Measurements from ENCODE around the gene ZNF804B.

ZNF804B gene

DNA sequence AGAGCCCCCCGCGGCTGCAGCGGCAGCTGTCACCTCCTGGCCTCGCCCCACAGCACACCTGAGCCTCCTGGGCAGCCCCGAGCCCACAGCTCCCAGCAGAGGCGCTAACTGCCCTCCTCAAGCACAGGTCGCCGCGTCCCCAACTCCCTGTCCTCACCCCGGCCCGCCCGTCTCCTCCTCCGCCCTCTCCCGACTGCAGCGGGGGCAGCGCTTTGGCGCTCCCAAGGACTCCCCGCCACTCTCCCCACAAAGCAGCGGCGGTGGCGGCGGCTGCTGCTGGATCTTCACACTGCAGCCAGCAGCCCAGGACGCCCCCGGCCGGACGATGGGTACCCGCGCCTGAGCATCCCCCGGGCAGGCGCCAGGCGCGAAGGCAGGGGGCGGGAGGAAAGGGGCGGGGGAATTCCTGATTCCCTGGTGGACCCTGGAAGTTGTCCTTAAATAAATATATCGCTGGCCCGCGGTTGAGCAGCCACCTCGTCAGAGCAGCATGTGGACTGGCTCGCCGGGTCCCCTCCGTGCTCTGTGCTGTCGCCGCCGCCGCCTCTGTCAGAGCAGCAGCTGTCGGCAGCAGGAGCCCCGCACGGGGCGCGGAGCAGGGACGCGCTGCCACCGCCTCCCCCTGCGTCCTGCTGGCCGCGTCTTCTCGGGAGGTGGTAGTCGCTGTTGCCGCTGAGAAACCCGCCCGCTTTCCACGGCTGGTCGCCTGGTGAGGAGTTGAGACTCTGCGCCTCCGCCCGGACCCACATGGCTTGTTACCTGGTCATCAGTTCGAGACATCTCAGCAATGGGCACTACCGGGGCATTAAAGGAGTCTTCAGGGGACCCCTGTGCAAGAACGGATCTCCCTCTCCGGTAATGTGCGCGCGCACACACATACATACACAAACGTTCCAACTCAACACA is at the start of gene ZNF804B:
Gene ZNF804B, plus strand, starts transcription at position 471 of the 906 bp plus-strand sequence. Its CDS starts 277 bp downstream, at position 748.
- peak; percentile 32 for DNase-seq (ENCODE audit: low spot score)

DNA sequence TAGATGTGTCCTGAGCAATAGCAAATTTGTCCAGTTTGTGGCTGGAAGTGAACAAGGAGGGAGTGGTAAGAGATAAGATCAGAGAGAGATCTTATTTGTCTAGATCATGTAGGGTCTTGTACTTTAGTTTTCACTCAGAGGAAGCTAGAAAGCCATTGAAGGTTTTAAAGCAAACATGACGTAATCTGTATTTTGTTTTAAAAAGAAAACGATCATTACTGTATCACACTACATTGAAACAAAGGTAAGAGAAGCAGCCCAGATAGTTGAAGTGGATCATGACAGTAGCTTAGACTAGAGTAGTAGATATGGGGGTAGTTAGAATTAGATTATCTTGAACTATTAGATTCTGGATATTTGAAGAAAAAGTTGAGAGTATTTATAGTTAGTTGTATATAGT is 23.6 kb upstream of the ZNF804B start:
- DNase-seq (ENCODE audit: low spot score) = no peak

- DNase-seq (ENCODE audit: low spot score) = no peak
Measured at GRCh38 chr7:88737632-88738031, 21.9 kb upstream of the ZNF804B start.

DNA sequence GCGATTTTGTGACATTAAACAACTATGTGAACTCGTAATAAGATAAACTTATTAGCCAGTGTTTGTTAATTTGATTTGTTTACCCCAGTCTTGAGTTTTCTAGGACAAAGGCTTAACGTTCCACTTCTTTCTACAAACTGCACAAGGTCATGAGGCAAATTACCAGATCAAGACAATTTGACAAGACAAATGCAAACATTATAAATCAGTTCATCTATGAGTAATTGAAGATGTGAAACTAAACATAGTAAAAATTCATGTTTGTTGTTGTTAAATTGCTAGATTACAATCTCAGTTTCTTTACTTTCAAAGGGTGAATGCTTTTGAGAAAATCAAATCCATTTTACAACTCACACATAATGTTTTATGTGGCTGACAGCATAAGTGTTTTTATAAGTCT is 13.4 kb upstream of the ZNF804B start:
- DNase-seq (ENCODE audit: low spot score) = no peak

- DNase-seq (ENCODE audit: low spot score) = no peak
Measured at GRCh38 chr7:88756802-88757201, 2.7 kb upstream of the ZNF804B start.

DNA sequence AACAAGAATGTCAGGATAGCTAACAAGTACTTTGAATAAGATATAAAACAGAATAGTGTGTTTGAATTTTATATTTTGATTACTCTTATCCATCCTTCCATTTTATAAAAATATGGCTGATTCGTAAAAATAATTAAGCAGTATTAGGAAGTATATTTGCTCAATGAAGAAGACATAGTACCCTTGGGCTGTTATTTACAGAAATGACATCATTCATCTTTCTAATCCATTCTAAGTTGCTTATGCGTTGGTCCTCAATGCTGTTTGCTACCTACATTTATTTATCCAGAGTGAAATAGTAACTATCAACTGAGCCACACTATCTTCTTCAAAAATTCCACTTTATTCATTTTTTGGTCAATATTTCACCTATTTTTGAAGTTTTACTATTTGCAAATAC is 2.1 kb upstream of the ZNF804B start:
- DNase-seq (ENCODE audit: low spot score) = no peak

DNA sequence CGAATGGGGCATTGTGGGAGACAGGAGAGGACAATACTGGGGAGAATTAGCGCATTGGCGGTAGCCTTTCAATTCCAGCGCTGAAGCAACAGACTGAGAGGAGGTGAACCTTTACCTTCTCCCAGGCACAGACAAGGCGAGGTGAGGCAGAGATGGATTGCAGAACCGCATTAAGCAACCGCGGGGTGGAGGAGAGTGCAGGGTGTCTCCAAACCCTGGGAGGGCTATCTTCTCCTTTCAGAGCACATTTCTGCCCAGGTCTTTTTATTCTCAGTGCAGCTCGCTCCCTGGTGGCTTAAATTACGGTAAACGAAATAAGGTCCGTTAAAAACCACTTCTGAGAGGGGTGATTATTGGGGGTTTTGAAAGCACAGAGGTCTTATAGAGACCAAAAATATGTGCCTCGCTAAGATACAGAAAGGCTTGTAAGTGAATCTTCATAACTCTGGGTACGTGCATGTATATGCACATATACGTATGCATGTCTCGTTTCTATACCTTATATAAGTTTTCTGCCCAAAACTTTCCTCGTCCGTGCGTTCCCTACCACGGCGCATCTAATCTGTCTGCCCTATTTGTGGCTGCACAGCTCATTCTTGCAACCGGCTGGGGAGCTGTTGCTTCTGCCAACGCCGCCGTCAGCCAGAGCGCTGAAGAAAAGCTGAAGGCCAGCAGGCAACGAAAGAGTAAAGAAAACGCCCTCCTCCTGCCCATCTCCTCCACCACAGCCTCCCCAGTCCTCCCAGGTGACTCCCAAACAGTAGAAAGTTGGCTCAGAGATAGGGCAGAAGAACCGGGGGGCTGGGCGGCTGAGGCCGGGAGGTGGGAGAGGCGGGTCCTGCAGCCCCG is 895 bp upstream of the ZNF804B start:
- peak; percentile 59 for DNase-seq (ENCODE audit: low spot score)

- DNase-seq (ENCODE audit: low spot score) = no peak
Measured at GRCh38 chr7:88760136-88760515, 626 bp downstream of the ZNF804B start.

GRCh38 chr7:88761779-88762178 is 2.3 kb downstream of the ZNF804B start:
- DNase-seq (ENCODE audit: low spot score) = no peak

DNA sequence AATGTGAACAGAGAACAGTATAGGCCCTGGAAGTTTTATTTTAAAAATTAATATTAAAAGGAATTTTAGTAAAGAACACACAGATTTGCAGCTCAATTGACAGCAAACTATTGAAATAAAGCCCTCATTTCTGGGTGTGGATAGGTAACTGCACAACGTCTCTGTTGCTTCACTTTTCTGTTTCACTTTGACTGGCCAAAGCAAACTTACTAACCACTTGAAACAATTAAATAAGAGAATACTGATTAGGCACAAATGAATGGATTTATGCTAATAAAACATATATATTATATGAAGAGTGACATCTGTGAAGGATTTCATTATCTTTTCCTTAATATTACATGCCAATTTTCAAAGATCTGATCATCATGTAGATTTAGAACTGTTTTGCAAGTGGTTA is 11.9 kb downstream of the ZNF804B start:
- no peak for DNase-seq (ENCODE audit: low spot score)

GRCh38 chr7:88772776-88773175 is 13.3 kb downstream of the ZNF804B start:
- DNase-seq (ENCODE audit: low spot score) = no peak

- no peak for DNase-seq (ENCODE audit: low spot score)
Measured at GRCh38 chr7:88775838-88776237, 16.3 kb downstream of the ZNF804B start.

DNA sequence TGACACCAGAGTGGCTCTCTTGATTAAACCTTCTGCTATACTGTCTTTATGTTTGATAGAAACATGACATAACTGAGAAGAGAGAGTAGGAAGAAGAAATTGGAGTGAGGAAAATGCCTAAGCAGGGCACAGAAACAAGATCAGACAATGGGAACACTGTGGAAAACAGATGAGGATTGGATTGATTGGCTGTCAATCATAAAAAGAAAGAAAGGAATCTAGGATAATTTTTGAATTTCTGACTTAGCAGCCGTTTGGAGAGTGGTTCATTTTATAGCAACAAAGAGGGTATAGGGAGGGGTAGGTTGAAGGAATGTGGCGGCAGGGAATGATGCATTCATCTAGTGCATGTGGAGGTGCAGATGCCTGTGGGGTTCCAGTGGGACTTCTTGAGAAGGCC is 28.3 kb downstream of the ZNF804B start:
- DNase-seq (ENCODE audit: low spot score) = no peak

- peak; percentile 14 for DNase-seq (ENCODE audit: low spot score)
Measured at GRCh38 chr7:88789480-88790064, 30.1 kb downstream of the ZNF804B start.

- no peak for DNase-seq (ENCODE audit: low spot score)
Measured at GRCh38 chr7:88791891-88792290, 32.4 kb downstream of the ZNF804B start.

- no peak for DNase-seq (ENCODE audit: low spot score)
Measured at GRCh38 chr7:88792361-88792760, 32.9 kb downstream of the ZNF804B start.

GRCh38 chr7:88795553-88795952 is 36.1 kb downstream of the ZNF804B start, which contains the start of gene TEX47:
TSS of gene TEX47 (minus strand) at chr7:88795737. CDS start at chr7:88794942, 795 bp downstream.
- DNase-seq (ENCODE audit: low spot score) = no peak

DNA sequence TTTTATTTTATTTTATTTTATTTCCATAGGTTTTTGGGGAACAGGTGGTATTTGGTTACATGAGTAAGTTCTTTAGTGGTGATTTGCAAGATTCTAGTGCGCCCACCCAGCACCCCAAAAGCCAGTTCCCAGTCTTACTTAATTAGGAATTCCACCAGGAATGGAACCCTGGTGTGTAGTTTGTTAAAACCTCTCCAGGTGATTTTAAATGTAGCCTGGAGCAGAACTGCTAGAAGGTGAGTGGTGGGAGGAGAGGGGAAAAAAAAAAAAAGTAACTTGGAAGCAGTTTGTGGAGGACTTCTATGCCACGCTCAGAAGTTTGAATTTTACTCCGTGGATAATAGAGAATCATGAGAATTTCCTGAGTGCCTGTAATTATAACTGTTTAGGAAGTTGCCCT is 41.5 kb downstream of the ZNF804B start:
- DNase-seq (ENCODE audit: low spot score) = no peak

GRCh38 chr7:88806280-88807037 is 47.0 kb downstream of the ZNF804B start:
- no peak for DNase-seq (ENCODE audit: low spot score)

DNA sequence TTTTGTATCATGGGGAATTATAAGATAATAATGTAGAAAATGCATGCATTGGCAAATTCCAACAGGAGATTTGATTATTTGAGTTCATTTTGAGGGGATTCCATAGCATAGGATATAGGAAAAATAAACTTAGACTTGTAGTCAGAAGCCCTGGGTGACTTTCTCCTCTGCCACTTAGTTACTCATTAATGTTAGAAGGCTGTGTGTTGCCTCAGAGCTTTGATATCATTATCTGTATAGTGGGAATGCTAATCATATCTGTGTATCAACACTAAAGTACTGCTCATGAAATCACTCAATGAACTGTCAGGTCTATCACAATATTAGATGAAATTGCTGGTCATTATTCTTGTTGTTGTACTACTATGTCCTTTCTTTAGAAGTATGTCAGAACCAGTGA is 59.1 kb downstream of the ZNF804B start:
- DNase-seq (ENCODE audit: low spot score) = no peak

GRCh38 chr7:88826222-88826621 is 66.7 kb downstream of the ZNF804B start:
- no peak for DNase-seq (ENCODE audit: low spot score)

Data from AG20443 (cell line).